ENCODE measurements around the gene OR2T12.

DNA sequence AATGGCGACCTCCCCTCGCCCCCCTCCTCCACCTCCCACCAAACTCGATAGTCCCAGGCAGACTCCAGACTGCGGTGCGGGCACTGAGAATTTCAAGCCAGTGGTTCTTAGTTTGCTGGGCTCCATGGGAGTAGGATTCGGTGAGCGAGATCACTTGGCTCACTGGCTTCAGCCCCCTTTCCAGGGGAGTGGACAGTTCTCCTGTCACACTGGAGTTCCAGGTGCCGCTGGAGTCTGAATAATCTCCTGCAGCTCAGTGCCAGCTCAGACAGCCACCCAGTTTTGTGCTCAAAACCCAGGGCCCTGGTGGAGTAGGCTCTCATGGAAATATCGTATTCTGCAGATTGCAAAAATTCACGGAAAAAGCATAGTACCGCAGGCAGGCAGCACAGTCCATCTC lies 13.6 kb upstream of the OR2T12 start:
- TF ChIP-seq, protein P1, sequence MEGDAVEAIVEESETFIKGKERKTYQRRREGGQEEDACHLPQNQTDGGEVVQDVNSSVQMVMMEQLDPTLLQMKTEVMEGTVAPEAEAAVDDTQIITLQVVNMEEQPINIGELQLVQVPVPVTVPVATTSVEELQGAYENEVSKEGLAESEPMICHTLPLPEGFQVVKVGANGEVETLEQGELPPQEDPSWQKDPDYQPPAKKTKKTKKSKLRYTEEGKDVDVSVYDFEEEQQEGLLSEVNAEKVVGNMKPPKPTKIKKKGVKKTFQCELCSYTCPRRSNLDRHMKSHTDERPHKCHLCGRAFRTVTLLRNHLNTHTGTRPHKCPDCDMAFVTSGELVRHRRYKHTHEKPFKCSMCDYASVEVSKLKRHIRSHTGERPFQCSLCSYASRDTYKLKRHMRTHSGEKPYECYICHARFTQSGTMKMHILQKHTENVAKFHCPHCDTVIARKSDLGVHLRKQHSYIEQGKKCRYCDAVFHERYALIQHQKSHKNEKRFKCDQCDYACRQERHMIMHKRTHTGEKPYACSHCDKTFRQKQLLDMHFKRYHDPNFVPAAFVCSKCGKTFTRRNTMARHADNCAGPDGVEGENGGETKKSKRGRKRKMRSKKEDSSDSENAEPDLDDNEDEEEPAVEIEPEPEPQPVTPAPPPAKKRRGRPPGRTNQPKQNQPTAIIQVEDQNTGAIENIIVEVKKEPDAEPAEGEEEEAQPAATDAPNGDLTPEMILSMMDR (IDR thresholded peaks at IDR 0.05): no peak
- no peak for TF ChIP-seq POLR2A (IDR thresholded peaks at IDR 0.05)
